ENCODE data around the gene PATZ1.

- TF ChIP-seq CTCF (conservative IDR thresholded peaks at IDR 0.05; ENCODE audit: low read depth, low read length), result no peak
- no peak for TF ChIP-seq EZH2 (IDR thresholded peaks at IDR 0.05; ENCODE audit: borderline replicate concordance, low read depth, low read length, poor library complexity, severe bottlenecking)
These were observed 4.3 kb upstream of the PATZ1 start for GRCh38 chr22:31350410-31350863.

All from A673 (cell line).